OCI-LY7 (cell line): Measurements from ENCODE around the gene CNGA1. TPM values are rescaled to one million over a fixed set of nuclear protein-coding genes. Genes with fewer than 3 reads are reported as not detected.

Experiments
- BruUV-seq: library from RNA; stranded (reverse); fragments of 400-500 nt; replicated peaks from 2 replicates; lab custom pipeline; 2021; lab: Mats Ljungman, UMichigan
- CTCF ChIA-PET: fragments of 300-600 bp; sonication (Branson Sonifier 250); formaldehyde crosslinking; loops from one replicate; lab custom pipeline; 2022; ENCODE audit warnings: antibody characterized with exemption; ENCODE audit not compliant: unreplicated experiment; lab: Charles Lee
- POLR2A ChIA-PET: fragments of 300-600 bp; sonication (Branson Sonifier 250); formaldehyde crosslinking; loops from one replicate; lab custom pipeline; 2022; ENCODE audit warnings: antibody characterized with exemption; lab: Charles Lee
- DNase-seq: peaks from one replicate; pipeline ENCODE4 v3.0.0-alpha.2; 2015; ENCODE audit warnings: low spot score
- H2AFZ ChIP-seq: fragments of 200-600 bp; sonication (generic), shearing (Covaris generic); 2 replicates; pipeline ENCODE4 v1.6.1; 2014; ENCODE audit warnings: mild to moderate bottlenecking, antibody characterized with exemption, low read length, moderate library complexity
- H3K27ac ChIP-seq: fragments of 200-600 bp; sonication (generic); 2 replicates; pipeline ENCODE4 v1.5.1; 2014; ENCODE audit warnings: mixed run types, low read depth, mild to moderate bottlenecking, moderate library complexity, low read length, inconsistent platforms; ENCODE audit not compliant: poor library complexity, severe bottlenecking
- H3K36me3 ChIP-seq: fragments of 200-600 bp; sonication (generic); 2 replicates; pipeline ENCODE4 v1.6.1; 2014; ENCODE audit warnings: mild to moderate bottlenecking, antibody characterized with exemption, low read length, moderate library complexity, mixed read lengths; ENCODE audit not compliant: insufficient read depth
- H3K4me1 ChIP-seq: fragments of 200-600 bp; sonication (generic); 2 replicates; pipeline ENCODE4 v1.5.1; 2014; ENCODE audit warnings: mild to moderate bottlenecking, low read length; ENCODE audit not compliant: insufficient read depth, poor library complexity, severe bottlenecking
- H3K4me2 ChIP-seq: fragments of 200-600 bp; sonication (generic); 2 replicates; pipeline ENCODE4 v1.6.1; 2014; ENCODE audit warnings: mild to moderate bottlenecking, low read length
- H3K4me3 ChIP-seq: fragments of 200-600 bp; sonication (generic); 2 replicates; pipeline ENCODE4 v1.5.1; 2014; ENCODE audit warnings: mild to moderate bottlenecking, low read depth, low read length; ENCODE audit not compliant: poor library complexity, severe bottlenecking
- H3K79me2 ChIP-seq: fragments of 200-600 bp; sonication (generic); 2 replicates; pipeline ENCODE4 v1.6.1; 2016; ENCODE audit warnings: low read depth, mild to moderate bottlenecking, low read length, moderate library complexity, mixed read lengths; ENCODE audit not compliant: insufficient read depth
- H3K9me2 ChIP-seq: fragments of 200-600 bp; sonication (generic); 2 replicates; pipeline ENCODE4 v1.6.1; 2016; ENCODE audit warnings: mild to moderate bottlenecking, low read length, mixed read lengths; ENCODE audit not compliant: insufficient read depth
- H3K9me3 ChIP-seq: fragments of 200-600 bp; sonication (generic); 2 replicates; pipeline ENCODE4 v1.6.1; 2014; ENCODE audit warnings: mild to moderate bottlenecking, mixed run types, low read length, mixed read lengths
- H4K20me1 ChIP-seq: fragments of 200-600 bp; sonication (generic); 2 replicates; pipeline ENCODE4 v1.6.1; 2014; ENCODE audit warnings: mild to moderate bottlenecking, antibody characterized with exemption, low read length, moderate library complexity, mixed read lengths; ENCODE audit not compliant: insufficient read depth
- CTCF ChIP-seq: fragments of 200-600 bp; sonication (generic); conservative IDR thresholded peaks from 2 replicates; pipeline ENCODE4 v1.5.1; 2014; ENCODE audit warnings: mild to moderate bottlenecking, antibody characterized with exemption, low read length, moderate library complexity, mixed read lengths
- EZH2phosphoT487 ChIP-seq: fragments of 200-600 bp; sonication (generic); IDR thresholded peaks from 2 replicates; pipeline ENCODE4 v1.6.1; 2018; ENCODE audit warnings: low read depth, borderline replicate concordance, mild to moderate bottlenecking, mixed run types, antibody characterized with exemption, low read length, moderate library complexity, mixed read lengths
- intact Hi-C: fragments of 100-400 bp; cut with micrococcal nuclease; formaldehyde crosslinking; loops from one replicate; pipeline ENCODE4 v1.10.0; 2022; ENCODE audit not compliant: unreplicated experiment
- total RNA-seq, 2 experiments: library from RNA; depleted of rRNA in 1 of 2; stranded (reverse); fragments of >200 nt in 1 of 2; shearing (Covaris generic) in 1 of 2; gene quantifications; 2 replicates each; pipeline ENCODE4 v1.2.3, GENCODE V29; 2014 to 2022

The CNGA1 gene
- total RNA-seq, 2 experiments from 2014 or later: not detected

GRCh38 chr4:48042979-48043461 is 26.5 kb upstream of the CNGA1 start:
- intact Hi-C loops: no loop called here
- Histone ChIP-seq H3K9me2 (no peaks in the 10 kb centered on the region), H3K79me2 (no peaks in the 10 kb centered on the region), H4K20me1 (no peaks in the 10 kb centered on the region), H3K9me3 (no peaks in the 10 kb centered on the region), H3K4me1 (peaks cover 82% of the 10 kb centered on the region), H3K36me3 (no peaks in the 10 kb centered on the region), H3K4me2 (peak overlapping the region; percentile 80), H3K4me3 (peak overlapping the region; percentile 22), H3K27ac (peak overlapping the region; percentile 25), H2AFZ (peak overlapping the region; percentile 80)
- DNase-seq: no peak
- CTCF ChIA-PET: no interaction called here
- POLR2A ChIA-PET: interaction anchor here (1.0 to 3.8 kb wide), 5 partner anchors 9 to 297 kb away, joined by 3 to 35 read pairs (median 4); no protein-coding TSS in a partner anchor
- TF ChIP-seq CTCF: no peak
- no peak for TF ChIP-seq EZH2phosphoT487
- BruUV-seq: no TSS peak

- Histone ChIP-seq H3K36me3 (no peaks in the 10 kb centered on the region), H3K4me2 (no peak overlapping the region), H3K9me2 (no peaks in the 10 kb centered on the region), H3K79me2 (no peaks in the 10 kb centered on the region), H3K27ac (no peak overlapping the region), H3K4me1 (peaks cover 81% of the 10 kb centered on the region), H3K9me3 (no peaks in the 10 kb centered on the region), H3K4me3 (no peak overlapping the region), H4K20me1 (no peaks in the 10 kb centered on the region), H2AFZ (no peak overlapping the region; the same call in 1 of the 2 replicates)
- TF ChIP-seq CTCF: no peak
- TF ChIP-seq EZH2phosphoT487: no peak
- POLR2A ChIA-PET: interaction anchor here (0.8 to 3.8 kb wide), 3 partner anchors 9 to 151 kb away, joined by 3 to 35 read pairs (median 3); no protein-coding TSS in a partner anchor
- no peak for DNase-seq
- CTCF ChIA-PET: no interaction called here
- no TSS peak for BruUV-seq
- intact Hi-C loops: no loop called here
Observed at GRCh38 chr4:48041535-48042137, 25.2 kb upstream of the CNGA1 start.

GRCh38 chr4:48039561-48039960 is 23.1 kb upstream of the CNGA1 start:
- intact Hi-C loops: loop anchor here (5.0 to 10.0 kb wide), 3 partner anchors 127 to 555 kb away; partner anchors contain the start of genes ATP10D, NFXL1 and SLAIN2
- BruUV-seq: no TSS peak
- H4K20me1 ChIP-seq: no peaks in the 10 kb centered on the region
- no peak overlapping the region for H3K27ac ChIP-seq
- H3K36me3 ChIP-seq: 0 out of 2 replicates have a peak, but pooled peaks cover 2% of the 10 kb centered on the region
- no peak for DNase-seq
- no peak overlapping the region for H3K4me3 ChIP-seq
- H3K9me3 ChIP-seq: no peaks in the 10 kb centered on the region; the same call in 1 of the 2 replicates
- TF ChIP-seq EZH2phosphoT487 (no peak), CTCF (no peak)
- no peaks in the 10 kb centered on the region for H3K9me2 ChIP-seq
- H3K4me2 ChIP-seq: no peak overlapping the region
- ChIA-PET POLR2A (interaction anchor here (0.7 kb wide), 1 partner anchor 24 kb away, joined by 3 read pairs; no protein-coding TSS in a partner anchor), CTCF (no interaction called here)
- H3K4me1 ChIP-seq: peaks cover 81% of the 10 kb centered on the region
- H2AFZ ChIP-seq: no peak overlapping the region
- H3K79me2 ChIP-seq: no peaks in the 10 kb centered on the region
